Measurements from ENCODE around the gene LMCD1. TPM values are rescaled to one million over a fixed set of nuclear protein-coding genes. Genes with fewer than 3 reads are reported as not detected.

The LMCD1 gene
- total and polyA plus RNA-seq, 2 of the 4 experiments (the other 2 are of a cell fraction) = 50.0 to 53.8 TPM

GRCh38 chr3:8538223-8538622 is 36.6 kb downstream of the LMCD1 start:
- no peak overlapping the region for H3K27ac ChIP-seq (ENCODE audit: insufficient read depth, low read length)
- H3K56ac ChIP-seq (ENCODE audit: extremely low read depth, insufficient read depth, low read length) = no peak overlapping the region
- no peak overlapping the region for H2AFZ ChIP-seq (replicated peaks; ENCODE audit: low read length, poor library complexity)
- H3K4me1 ChIP-seq (ENCODE audit: control insufficient read depth, insufficient read depth, low read length) = peaks cover 17% of the 10 kb centered on the region
- H2BK5ac ChIP-seq (ENCODE audit: low read depth, low read length, poor library complexity, severe bottlenecking) = no peak overlapping the region
- H3K4me2 ChIP-seq (ENCODE audit: low read depth, low read length) = no peak overlapping the region
- no peaks in the 10 kb centered on the region for H3K27me3 ChIP-seq (ENCODE audit: control insufficient read depth, insufficient read depth, low read length)
- peak overlapping the region; percentile 30; the same call in 1 of the 3 replicates for H2BK15ac ChIP-seq (ENCODE audit: low read depth, low read length)
- H3K9me3 ChIP-seq (ENCODE audit: control insufficient read depth, insufficient read depth, low read length) = no peaks in the 10 kb centered on the region
- in situ Hi-C loops (cut with MboI; ENCODE audit: low sequenced_read_pairs) = no loop called here
- peaks cover 0 to 7% of the 10 kb centered on the region in 2 experiments; a peak in 3 of 4 replicates for H3K79me1 ChIP-seq (ENCODE audit: low read depth in 1 of 2, low read length in 2 of 2)
- no peak overlapping the region for H3K23ac ChIP-seq (ENCODE audit: low read depth, low read length)
- intact Hi-C loops (cut with micrococcal nuclease) = loop anchor here (5.0 to 10.0 kb wide), 2 partner anchors 36 to 93 kb away; partner anchors contain the start of gene LMCD1
- POLR2A ChIA-PET (ENCODE audit: unreplicated experiment) = no interaction called here
- peak overlapping the region; percentile 36; the same call in 1 of the 2 replicates for H2AK5ac ChIP-seq (ENCODE audit: low read depth, low read length)
- H3K4me3 ChIP-seq (ENCODE audit: insufficient read depth, low read depth, low read length) = no peak overlapping the region
- no peak overlapping the region for H3K18ac ChIP-seq (ENCODE audit: low read depth, low read length)
- ATAC-seq (ENCODE audit: low read depth) (no peak), DNase-seq (no peak)
- peak overlapping the region; percentile 74 for H2BK120ac ChIP-seq (ENCODE audit: low read depth, low read length)
- H3K36me3 ChIP-seq (ENCODE audit: control insufficient read depth, insufficient read depth, low read length) = peaks cover 26% of the 10 kb centered on the region
- H2AK9ac ChIP-seq (replicated peaks; ENCODE audit: low read depth, low read length, poor library complexity) = no peak overlapping the region
- CTCF ChIA-PET = no interaction called here
- H4K91ac ChIP-seq (ENCODE audit: insufficient read depth, low read depth, low read length) = peak overlapping the region; percentile 44
- no peak overlapping the region for H3K9ac ChIP-seq (ENCODE audit: low read depth, low read length)
- no peaks in the 10 kb centered on the region for H4K20me1 ChIP-seq (ENCODE audit: insufficient read depth, low read length)
- H4K5ac ChIP-seq (ENCODE audit: low read depth, low read length) = no peak overlapping the region
- TF ChIP-seq MXI1 (IDR thresholded peaks at IDR 0.05; ENCODE audit: borderline replicate concordance, low read depth, low read length) (no peak), MAFK (IDR thresholded peaks at IDR 0.05; ENCODE audit: low read depth, low read length) (peak; percentile 74)
- H3K14ac ChIP-seq (replicated peaks; ENCODE audit: low read depth, low read length) = 0 out of 2 replicates have a peak overlapping the region, but pooled peaks have one; percentile 52
- 100% methylated on average over 2 of the region's 4 CpGs; no CpG with 5 or more reads in 1 of the 2 experiments for WGBS, 2 experiments (ENCODE audit: extremely low coverage in 2 of 2, insufficient read length in 1 of 2)
- peak overlapping the region; percentile 65 for H3K4ac ChIP-seq (ENCODE audit: low read depth, low read length)
- BruUV-seq (replicated peaks) = no TSS peak
- H4K8ac ChIP-seq (ENCODE audit: low read depth in 2 of 2, low read length in 2 of 2) = 0 out of 4 replicates have a peak overlapping the region, but pooled peaks of 1 of the 2 experiments have one; percentile 49
- dilution Hi-C loops (cut with HindIII; ENCODE audit: low sequenced_read_pairs, unreplicated experiment) = no loop called here
- peak overlapping the region; percentile 82; the same call in 1 of the 2 replicates for H2BK20ac ChIP-seq (ENCODE audit: low read depth, low read length)
- peaks cover 17% of the 10 kb centered on the region for H3K9me1 ChIP-seq (ENCODE audit: insufficient read depth, low read length)

Data from IMR-90 (cell line).